Esophagus squamous epithelium (tissue), 5 donors: ENCODE results near the gene PEX7. TPM values are rescaled to one million over a fixed set of nuclear protein-coding genes. Genes with fewer than 3 reads are reported as not detected.

Source experiments
- DNase-seq: peaks from one replicate; lab custom pipeline; 2025; lab: John Stamatoyannopoulos, UW
- H3K27ac ChIP-seq, 4 donors: fragments of 200-600 bp; sonication (generic); one replicate each; pipeline ENCODE4 v1.5.1; 2016 to 2019; ENCODE audit warnings: mild to moderate bottlenecking in 1 of 4
- H3K27me3 ChIP-seq, 4 donors: fragments of 200-600 bp; sonication (generic); 1 replicate in 3 of 4; 2 replicates in 1 of 4; pipeline versions ENCODE4 v1.5.1 to v1.6.0; 2017 to 2021; ENCODE audit warnings: antibody characterized with exemption in 1 of 4
- H3K36me3 ChIP-seq, 3 donors: fragments of 200-600 bp; sonication (generic); one replicate each; pipeline ENCODE4 v1.5.1; 2016 to 2019
- H3K4me1 ChIP-seq, 3 donors: fragments of 200-600 bp; sonication (generic); one replicate each; pipeline ENCODE4 v1.5.1; 2017 to 2019
- H3K4me3 ChIP-seq, 4 donors: fragments of 200-600 bp; sonication (generic); 1 replicate in 3 of 4; 2 replicates in 1 of 4; pipeline ENCODE4 v1.5.1; 2016 to 2019; ENCODE audit warnings: mild to moderate bottlenecking in 2 of 4, moderate library complexity in 1 of 4
- H3K9me3 ChIP-seq, 3 donors: fragments of 200-600 bp; sonication (generic); one replicate each; pipeline ENCODE4 v1.5.1; 2016 to 2019
- POLR2A ChIP-seq, 4 donors: fragments of 450-650 bp; IDR thresholded peaks; one replicate each; pipeline ENCODE4 v1.6.1; 2017; ENCODE audit warnings: antibody characterized with exemption in 4 of 4, mild to moderate bottlenecking in 4 of 4, moderate library complexity in 3 of 4
- WGBS, 2 donors: methylation state at CpG; one replicate each; pipeline ENCODE4 v1.1.5; 2018; 5-methylcytosine and 5-hydroxymethylcytosine counted together
- intact Hi-C: fragments of 100-400 bp; cut with DNase I; formaldehyde crosslinking; loops from one replicate; pipeline ENCODE4 v1.15.0; 2022
- total RNA-seq, 4 donors: library from RNA; depleted of rRNA; stranded (reverse); fragments of >200 nt; gene quantifications; one replicate each; pipeline ENCODE4 v1.1.0, GENCODE V29; 2016
- TF ChIP-seq, protein P1 (sequence below), 6 experiments: fragments of 450-650 bp in 4 of 6; fragments of 200-600 bp in 2 of 6; sonication (generic) in 2 of 6; IDR thresholded peaks; one replicate each; pipeline ENCODE4 v1.5.1; 2016 to 2019; ENCODE audit warnings: antibody characterized with exemption in 6 of 6, mild to moderate bottlenecking in 4 of 6, moderate library complexity in 4 of 6
- donor health status: DM: yes; HTN: yes; CAD: no.

Gene PEX7
- total RNA-seq, 4 donors from 2014 or later: 5.4 to 14.2 (median 11.8) TPM

DNA sequence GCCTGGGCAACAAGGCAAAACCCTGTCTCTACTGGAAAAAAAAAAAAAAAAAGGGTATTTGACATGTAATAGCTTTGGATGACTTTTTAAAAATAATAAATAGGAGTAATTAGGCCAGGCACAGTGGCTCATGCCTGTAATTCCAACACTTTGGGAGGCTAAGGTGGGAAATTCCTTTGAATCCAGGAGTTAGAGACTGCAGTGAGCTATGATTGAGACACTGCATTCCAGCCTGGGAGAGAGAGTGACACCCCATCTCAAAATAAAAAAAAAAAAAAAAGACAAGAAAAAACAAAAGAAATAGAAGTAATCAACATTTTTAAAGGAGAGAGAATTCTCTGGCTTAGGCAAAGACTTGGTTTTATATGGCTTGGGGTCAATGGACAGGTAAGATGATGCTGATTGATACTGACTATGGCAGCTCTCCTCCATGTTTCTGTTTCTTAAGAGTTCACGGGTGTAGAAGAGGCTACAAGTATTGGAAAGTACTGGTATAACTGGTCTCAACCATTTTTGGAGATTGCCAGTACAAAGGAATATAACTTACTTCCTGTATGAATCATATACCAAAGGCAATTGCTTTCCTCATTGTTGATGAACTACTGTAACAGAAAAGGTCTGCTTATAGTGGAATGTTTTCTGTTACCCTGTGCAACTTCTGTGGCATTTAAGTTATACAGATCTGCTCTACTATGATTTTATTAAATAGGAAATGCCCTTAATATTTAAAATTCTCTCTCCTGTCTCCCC, 40.2 kb upstream of the PEX7 start:
- Histone ChIP-seq H3K4me3 (no peak overlapping the region), H3K36me3 (no peaks in the 10 kb centered on the region), H3K4me1 (peaks cover 32 to 78% (median 50%) of the 10 kb centered on the region in 3 donors), H3K27me3 (no peaks in the 10 kb centered on the region), H3K9me3 (no peaks in the 10 kb centered on the region), H3K27ac (peak overlapping the region in 3 of 4 donors; percentile 64 to 79 (median 77))
- no peak for TF ChIP-seq POLR2A (IDR thresholded peaks at IDR 0.05)
- TF ChIP-seq, protein P1, sequence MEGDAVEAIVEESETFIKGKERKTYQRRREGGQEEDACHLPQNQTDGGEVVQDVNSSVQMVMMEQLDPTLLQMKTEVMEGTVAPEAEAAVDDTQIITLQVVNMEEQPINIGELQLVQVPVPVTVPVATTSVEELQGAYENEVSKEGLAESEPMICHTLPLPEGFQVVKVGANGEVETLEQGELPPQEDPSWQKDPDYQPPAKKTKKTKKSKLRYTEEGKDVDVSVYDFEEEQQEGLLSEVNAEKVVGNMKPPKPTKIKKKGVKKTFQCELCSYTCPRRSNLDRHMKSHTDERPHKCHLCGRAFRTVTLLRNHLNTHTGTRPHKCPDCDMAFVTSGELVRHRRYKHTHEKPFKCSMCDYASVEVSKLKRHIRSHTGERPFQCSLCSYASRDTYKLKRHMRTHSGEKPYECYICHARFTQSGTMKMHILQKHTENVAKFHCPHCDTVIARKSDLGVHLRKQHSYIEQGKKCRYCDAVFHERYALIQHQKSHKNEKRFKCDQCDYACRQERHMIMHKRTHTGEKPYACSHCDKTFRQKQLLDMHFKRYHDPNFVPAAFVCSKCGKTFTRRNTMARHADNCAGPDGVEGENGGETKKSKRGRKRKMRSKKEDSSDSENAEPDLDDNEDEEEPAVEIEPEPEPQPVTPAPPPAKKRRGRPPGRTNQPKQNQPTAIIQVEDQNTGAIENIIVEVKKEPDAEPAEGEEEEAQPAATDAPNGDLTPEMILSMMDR (IDR thresholded peaks at IDR 0.05): no peak
- intact Hi-C loops: no loop called here
- WGBS, 2 donors: 19 to 44% methylated on average over 1 of the region's 1 CpG
- DNase-seq: no peak

DNA sequence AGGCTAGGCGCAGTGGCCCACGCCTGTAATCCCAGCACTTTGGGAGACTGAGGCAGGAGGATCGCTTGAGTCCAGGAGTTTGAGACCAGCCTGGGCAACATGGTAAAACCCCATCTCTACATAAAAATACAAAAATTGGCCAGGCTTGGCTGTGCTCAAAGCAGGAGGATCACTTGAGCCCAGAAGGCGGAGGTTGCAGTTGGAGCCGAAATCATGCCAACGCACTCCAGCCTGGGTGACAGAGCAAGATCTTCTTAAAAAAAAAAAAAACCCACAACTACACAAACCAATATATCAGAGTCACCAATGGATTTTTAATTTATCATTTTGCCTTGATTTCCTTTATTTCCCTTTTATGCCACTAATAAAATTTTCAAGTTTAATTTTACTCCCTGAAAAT, 39.4 kb upstream of the PEX7 start:
- intact Hi-C loops: no loop called here
- no peak for DNase-seq
- Histone ChIP-seq H3K27me3 (no peaks in the 10 kb centered on the region), H3K4me3 (no peak overlapping the region), H3K9me3 (no peaks in the 10 kb centered on the region), H3K4me1 (peaks cover 32 to 85% (median 57%) of the 10 kb centered on the region in 3 donors), H3K36me3 (no peaks in the 10 kb centered on the region), H3K27ac (peak overlapping the region in 3 of 4 donors; percentile 64 to 79 (median 77))
- TF ChIP-seq POLR2A (IDR thresholded peaks at IDR 0.05): no peak
- TF ChIP-seq, protein P1 (IDR thresholded peaks at IDR 0.05): no peak
- WGBS, 2 donors: 74 to 79% methylated on average over 6 of the region's 6 CpGs

DNA sequence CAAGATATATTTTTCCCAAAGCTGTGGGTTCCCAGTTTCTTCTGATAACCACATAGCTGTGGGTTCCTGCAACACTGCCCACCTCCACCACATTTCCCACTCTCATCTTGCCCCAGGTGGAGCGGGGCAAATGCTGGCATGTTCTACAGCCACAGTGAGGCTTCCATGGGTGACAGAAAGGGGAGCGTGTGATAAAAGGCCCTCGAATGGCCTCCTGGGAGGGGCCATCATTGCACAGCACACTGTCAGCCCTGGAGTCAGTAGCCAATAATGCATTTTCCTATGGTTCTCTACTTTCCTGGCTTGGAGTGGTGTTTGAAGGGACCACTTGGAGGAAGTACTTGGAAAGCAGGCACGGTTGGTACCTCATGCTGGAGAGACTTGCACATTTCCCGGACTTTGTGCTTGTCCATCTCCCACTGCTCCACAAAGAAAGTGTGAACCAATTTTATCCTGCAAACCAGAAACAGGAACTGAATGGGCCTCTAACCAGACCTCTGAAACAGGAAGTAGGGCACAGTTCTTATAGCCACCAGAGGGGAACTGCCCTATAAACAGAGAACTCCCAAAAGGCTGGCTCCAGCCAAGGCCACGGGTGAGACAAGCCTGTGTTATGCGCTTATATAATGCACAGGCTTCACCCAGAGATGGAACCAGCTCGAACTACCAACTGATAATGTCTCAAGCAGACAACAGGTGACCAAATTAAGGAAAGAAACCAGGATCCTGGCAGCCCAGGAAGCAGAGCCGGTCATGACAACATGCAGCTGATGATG, 38.7 kb upstream of the PEX7 start:
- Histone ChIP-seq H3K36me3 (no peaks in the 10 kb centered on the region), H3K27ac (peak overlapping the region; percentile 49 to 79 (median 70)), H3K27me3 (no peaks in the 10 kb centered on the region), H3K9me3 (no peaks in the 10 kb centered on the region), H3K4me1 (peaks cover 32 to 91% (median 57%) of the 10 kb centered on the region in 3 donors), H3K4me3 (peak overlapping the region in 2 of 4 donors; percentile 9 to 36)
- WGBS, 2 donors: 50 to 82% methylated on average over 6 of the region's 9 CpGs
- no peak for TF ChIP-seq POLR2A (IDR thresholded peaks at IDR 0.05)
- TF ChIP-seq, protein P1 (IDR thresholded peaks at IDR 0.05): peak in 2 of 6 experiments; percentile 14 to 23
- no peak for DNase-seq
- intact Hi-C loops: no loop called here

DNA sequence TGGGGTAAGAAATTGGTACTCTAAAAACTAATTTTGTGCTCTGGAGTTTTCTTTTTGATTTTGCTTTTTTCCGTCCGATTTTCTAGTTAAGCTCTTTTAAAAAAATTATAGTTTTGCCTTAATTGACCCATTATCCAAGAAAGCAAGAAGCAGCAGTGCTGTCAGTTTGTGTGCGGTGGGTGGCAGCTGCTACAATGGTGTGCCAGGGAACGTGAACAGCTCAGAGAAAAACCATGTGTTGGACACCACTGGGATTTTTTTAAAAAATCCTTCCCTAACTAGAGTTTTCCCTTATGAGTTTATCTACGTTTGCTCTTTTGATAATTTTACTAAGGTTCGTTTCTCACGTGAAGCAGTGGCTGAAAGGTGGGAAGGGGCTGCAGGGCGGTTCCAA, 38.1 kb upstream of the PEX7 start:
- Histone ChIP-seq H3K27me3 (no peaks in the 10 kb centered on the region), H3K36me3 (no peaks in the 10 kb centered on the region), H3K4me1 (peaks cover 32 to 97% (median 61%) of the 10 kb centered on the region in 3 donors), H3K4me3 (peak overlapping the region in 2 of 4 donors; percentile 9 to 36), H3K9me3 (no peaks in the 10 kb centered on the region), H3K27ac (peak overlapping the region; percentile 49 to 79 (median 70))
- 69 to 75% methylated on average over 8 of the region's 8 CpGs for WGBS, 2 donors
- DNase-seq: no peak
- intact Hi-C loops: no loop called here
- TF ChIP-seq, protein P1 (IDR thresholded peaks at IDR 0.05): no peak
- TF ChIP-seq POLR2A (IDR thresholded peaks at IDR 0.05): no peak
